Measurements from ENCODE around the gene PI4K2B. TPM values are rescaled to one million over a fixed set of nuclear protein-coding genes. Genes with fewer than 3 reads are reported as not detected.

Gene PI4K2B
- total and polyA plus RNA-seq, 2 of the 8 experiments (the other 6 are each of a cell fraction or from before 2014, with no cell fraction given) = 3.0 to 16.2 TPM

GRCh38 chr4:25310803-25311166 is 77.0 kb downstream of the PI4K2B start:
- CTCF ChIA-PET (ENCODE audit: partially characterized antibody) = interaction anchor here (0.9 to 3.6 kb wide), 3 partner anchors 11 to 20 kb away, joined by 3 to 20 read pairs (median 5); no protein-coding TSS in a partner anchor
- H2BK15ac ChIP-seq (ENCODE audit: low read length) = no peak overlapping the region
- H3K4me3 ChIP-seq (ENCODE audit: extremely low read depth in 1 of 4, insufficient read depth in 2 of 4, low read depth in 3 of 4, low read length in 4 of 4) = no peak overlapping the region
- H2BK12ac ChIP-seq (ENCODE audit: low read depth, low read length) = no peak overlapping the region
- H2AFZ ChIP-seq (ENCODE audit: low read length) = no peak overlapping the region
- no peak overlapping the region for H3K4ac ChIP-seq (replicated peaks; ENCODE audit: insufficient read length, low read depth, low read length)
- H2BK20ac ChIP-seq (ENCODE audit: low read length) = no peak overlapping the region
- no peaks in the 10 kb centered on the region for H4K20me1 ChIP-seq (replicated peaks in 1 of 2; ENCODE audit: control insufficient read depth in 1 of 2, insufficient read depth in 2 of 2, low read length in 2 of 2)
- no peaks in the 10 kb centered on the region for H3K79me1 ChIP-seq (ENCODE audit: low read depth, low read length)
- H2BK120ac ChIP-seq (replicated peaks; ENCODE audit: low read depth, low read length) = no peak overlapping the region
- no peaks in the 10 kb centered on the region for H3K9me3 ChIP-seq (ENCODE audit: insufficient read depth in 2 of 2, low read depth in 1 of 2, low read length in 1 of 2)
- no peak overlapping the region for H3K23ac ChIP-seq (ENCODE audit: insufficient read length)
- no peak overlapping the region for H4K5ac ChIP-seq (ENCODE audit: insufficient read length, low read depth, low read length)
- H3K4me1 ChIP-seq (replicated peaks in 1 of 4; ENCODE audit: control insufficient read depth in 3 of 4, insufficient read depth in 4 of 4, low read length in 3 of 4) = no peaks in the 10 kb centered on the region; a peak in 1 of 7 replicates
- no peaks in the 10 kb centered on the region for H3K36me3 ChIP-seq (ENCODE audit: control insufficient read depth in 2 of 4, insufficient read depth in 4 of 4, low read length in 3 of 4)
- no peak overlapping the region for H4K8ac ChIP-seq (ENCODE audit: extremely low read depth, insufficient read depth, low read length)
- no peak overlapping the region for H3K4me2 ChIP-seq (ENCODE audit: insufficient read depth in 1 of 2, low read depth in 2 of 2, low read length in 2 of 2)
- H3K79me2 ChIP-seq (ENCODE audit: control insufficient read depth in 1 of 2, insufficient read depth in 2 of 2, low read length in 2 of 2) = no peaks in the 10 kb centered on the region
- H3K9ac ChIP-seq (replicated peaks in 1 of 4; ENCODE audit: extremely low read depth in 1 of 4, low read depth in 3 of 4, low read length in 3 of 4) = no peak overlapping the region
- DNase-seq (ENCODE audit: low read depth in 1 of 2, low spot score in 2 of 2) (no peak), FAIRE-seq (no peak)
- POLR2A ChIA-PET (ENCODE audit: partially characterized antibody) = no interaction called here
- no peak overlapping the region for H3K56ac ChIP-seq (replicated peaks; ENCODE audit: insufficient read length, low read depth, low read length)
- H4K91ac ChIP-seq (replicated peaks; ENCODE audit: insufficient read length, low read length) = no peak overlapping the region
- no peak overlapping the region for H3K27ac ChIP-seq (ENCODE audit: low read depth, low read length)
- 89% methylated on average over 1 of the region's 1 CpG; no CpG with 5 or more reads in 1 of the 2 experiments for WGBS, 2 experiments (ENCODE audit: extremely low coverage in 1 of 2, insufficient coverage in 1 of 2, insufficient read length in 1 of 2, insufficient replicate concordance in 2 of 2, low coverage in 1 of 2, low lambda C conversion rate in 2 of 2, missing lambda C conversion rate in 1 of 2)
- H3K23me2 ChIP-seq (ENCODE audit: low read depth, low read length) = peaks cover 1% of the 10 kb centered on the region; the same call in 1 of the 2 replicates
- no peak overlapping the region for H3K18ac ChIP-seq (ENCODE audit: extremely low read depth, low read length)
- no peak overlapping the region for H3K14ac ChIP-seq (ENCODE audit: insufficient read length)
- H3K27me3 ChIP-seq (replicated peaks in 1 of 4; ENCODE audit: control insufficient read depth in 3 of 4, extremely low read depth in 1 of 4, insufficient read depth in 3 of 4, low read length in 3 of 4) = no peaks in the 10 kb centered on the region; a peak in 1 of 7 replicates
- H2BK5ac ChIP-seq (ENCODE audit: low read depth, low read length) = no peak overlapping the region
- no peak overlapping the region for H2AK5ac ChIP-seq (ENCODE audit: low read depth, low read length)
- no peak for TF ChIP-seq TAF7 (optimal IDR thresholded peaks at IDR 0.05; ENCODE audit: borderline replicate concordance, low read depth, low read length)

All from H1 (cell line).